ENCODE measurements around the gene FIGNL2.

DNA sequence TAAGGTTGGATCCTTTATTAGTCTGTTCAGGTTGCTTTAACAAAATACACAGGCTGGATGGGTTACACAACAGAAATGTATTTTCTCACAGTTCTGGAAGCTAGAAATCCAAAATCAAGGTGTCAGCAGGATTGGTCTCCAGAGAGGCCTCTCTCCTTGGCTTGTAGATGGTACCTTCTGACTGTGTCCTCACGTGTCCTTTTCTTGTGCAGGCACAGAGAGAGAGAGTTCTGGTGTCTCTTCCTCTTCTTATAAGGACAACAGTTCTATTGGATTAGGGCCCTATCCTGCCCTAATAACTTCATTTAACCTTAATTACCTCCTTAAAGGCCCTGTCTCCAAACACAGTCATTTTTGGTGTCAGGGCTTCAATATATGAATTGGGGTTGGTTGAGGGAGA lies 34.8 kb upstream of the FIGNL2 start:
- TF ChIP-seq, protein P1, sequence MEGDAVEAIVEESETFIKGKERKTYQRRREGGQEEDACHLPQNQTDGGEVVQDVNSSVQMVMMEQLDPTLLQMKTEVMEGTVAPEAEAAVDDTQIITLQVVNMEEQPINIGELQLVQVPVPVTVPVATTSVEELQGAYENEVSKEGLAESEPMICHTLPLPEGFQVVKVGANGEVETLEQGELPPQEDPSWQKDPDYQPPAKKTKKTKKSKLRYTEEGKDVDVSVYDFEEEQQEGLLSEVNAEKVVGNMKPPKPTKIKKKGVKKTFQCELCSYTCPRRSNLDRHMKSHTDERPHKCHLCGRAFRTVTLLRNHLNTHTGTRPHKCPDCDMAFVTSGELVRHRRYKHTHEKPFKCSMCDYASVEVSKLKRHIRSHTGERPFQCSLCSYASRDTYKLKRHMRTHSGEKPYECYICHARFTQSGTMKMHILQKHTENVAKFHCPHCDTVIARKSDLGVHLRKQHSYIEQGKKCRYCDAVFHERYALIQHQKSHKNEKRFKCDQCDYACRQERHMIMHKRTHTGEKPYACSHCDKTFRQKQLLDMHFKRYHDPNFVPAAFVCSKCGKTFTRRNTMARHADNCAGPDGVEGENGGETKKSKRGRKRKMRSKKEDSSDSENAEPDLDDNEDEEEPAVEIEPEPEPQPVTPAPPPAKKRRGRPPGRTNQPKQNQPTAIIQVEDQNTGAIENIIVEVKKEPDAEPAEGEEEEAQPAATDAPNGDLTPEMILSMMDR (IDR thresholded peaks at IDR 0.05), result no peak
- no peak for TF ChIP-seq POLR2A (IDR thresholded peaks at IDR 0.05)

Data from body of pancreas (tissue), 4 donors.